ENCODE results near the gene GPR25.

Gene GPR25

GRCh38 chr1:200886594-200886993, 13.8 kb downstream of the GPR25 start:
- no peak overlapping the region for H2BK5ac ChIP-seq (ENCODE audit: low read length)
- H3K9ac ChIP-seq (ENCODE audit: low read depth, low read length, poor library complexity), result no peak overlapping the region
- no peak overlapping the region for H3K4me2 ChIP-seq (ENCODE audit: insufficient read depth, low read length, poor library complexity, severe bottlenecking)
- no peak overlapping the region for H3K23ac ChIP-seq (ENCODE audit: low read depth, low read length, poor library complexity)
- no peak overlapping the region for H3K27ac ChIP-seq (replicated peaks; ENCODE audit: low read length)
- H3K4ac ChIP-seq (ENCODE audit: low read length), result no peak overlapping the region
- DNase-seq (ENCODE audit: low spot score), result no peak
- no peaks in the 10 kb centered on the region for H3K79me1 ChIP-seq (ENCODE audit: low read depth, low read length)
- H4K91ac ChIP-seq (ENCODE audit: low read depth, low read length, poor library complexity), result no peak overlapping the region
- H2BK12ac ChIP-seq (ENCODE audit: low read length), result no peak overlapping the region
- H4K8ac ChIP-seq (ENCODE audit: low read depth, low read length), result no peak overlapping the region
- H3K27me3 ChIP-seq (ENCODE audit: control insufficient read depth in 3 of 3, insufficient read depth in 3 of 3, low read depth in 1 of 3, low read length in 3 of 3), result no peaks in the 10 kb centered on the region
- no CpG with 5 or more reads among the region's 2 CpGs for WGBS, 2 donors (ENCODE audit: extremely low coverage in 2 of 2, insufficient read length in 2 of 2, insufficient replicate concordance in 1 of 2)
- peak overlapping the region; percentile 62 for H2AFZ ChIP-seq (ENCODE audit: low read length)
- no peak overlapping the region for H2BK15ac ChIP-seq (ENCODE audit: low read length)
- peaks cover 21% of the 10 kb centered on the region in 2 donors for H3K4me1 ChIP-seq (ENCODE audit: control insufficient read depth in 2 of 2, insufficient read depth in 1 of 2, low read depth in 1 of 2, low read length in 2 of 2)
- H2AK5ac ChIP-seq (ENCODE audit: low read depth, low read length), result no peak overlapping the region
- H3K4me3 ChIP-seq (ENCODE audit: low read length in 2 of 2), result no peak overlapping the region
- no peak overlapping the region for H3K14ac ChIP-seq (ENCODE audit: low read length)
- no peak overlapping the region for H3K18ac ChIP-seq (ENCODE audit: low read length)
- H3K9me3 ChIP-seq (replicated peaks in 1 of 2; ENCODE audit: control insufficient read depth in 2 of 2, insufficient read depth in 1 of 2, low read depth in 1 of 2, low read length in 2 of 2), result no peaks in the 10 kb centered on the region
- H3K36me3 ChIP-seq (replicated peaks in 1 of 2; ENCODE audit: control insufficient read depth in 2 of 2, insufficient read depth in 2 of 2, low read length in 2 of 2), result no peaks in the 10 kb centered on the region
- H2BK120ac ChIP-seq (ENCODE audit: low read depth, low read length), result no peak overlapping the region

GRCh38 chr1:200887036-200887435, 14.3 kb downstream of the GPR25 start:
- Histone ChIP-seq H3K79me1 (ENCODE audit: low read depth, low read length) (no peaks in the 10 kb centered on the region), H3K27me3 (ENCODE audit: control insufficient read depth in 3 of 3, insufficient read depth in 3 of 3, low read depth in 1 of 3, low read length in 3 of 3) (no peaks in the 10 kb centered on the region), H3K4me3 (ENCODE audit: low read length in 2 of 2) (no peak overlapping the region), H2AFZ (ENCODE audit: low read length) (peak overlapping the region; percentile 62), H3K23ac (ENCODE audit: low read depth, low read length, poor library complexity) (no peak overlapping the region), H3K18ac (ENCODE audit: low read length) (no peak overlapping the region), H2AK5ac (ENCODE audit: low read depth, low read length) (no peak overlapping the region), H2BK15ac (ENCODE audit: low read length) (no peak overlapping the region), H2BK5ac (ENCODE audit: low read length) (peak overlapping the region; percentile 33), H3K9ac (ENCODE audit: low read depth, low read length, poor library complexity) (no peak overlapping the region), H3K4me2 (ENCODE audit: insufficient read depth, low read length, poor library complexity, severe bottlenecking) (no peak overlapping the region), H4K8ac (ENCODE audit: low read depth, low read length) (no peak overlapping the region), H3K4me1 (ENCODE audit: control insufficient read depth in 2 of 2, insufficient read depth in 1 of 2, low read depth in 1 of 2, low read length in 2 of 2) (peaks cover 21% of the 10 kb centered on the region in 2 donors), H3K14ac (ENCODE audit: low read length) (no peak overlapping the region), H2BK120ac (ENCODE audit: low read depth, low read length) (no peak overlapping the region), H2BK12ac (ENCODE audit: low read length) (no peak overlapping the region), H3K4ac (ENCODE audit: low read length) (no peak overlapping the region), H3K36me3 (replicated peaks in 1 of 2; ENCODE audit: control insufficient read depth in 2 of 2, insufficient read depth in 2 of 2, low read length in 2 of 2) (no peaks in the 10 kb centered on the region), H3K9me3 (replicated peaks in 1 of 2; ENCODE audit: control insufficient read depth in 2 of 2, insufficient read depth in 1 of 2, low read depth in 1 of 2, low read length in 2 of 2) (no peaks in the 10 kb centered on the region), H4K91ac (ENCODE audit: low read depth, low read length, poor library complexity) (no peak overlapping the region), H3K27ac (replicated peaks; ENCODE audit: low read length) (no peak overlapping the region)
- DNase-seq (ENCODE audit: low spot score), result no peak
- no CpG with 5 or more reads among the region's 11 CpGs for WGBS, 2 donors (ENCODE audit: extremely low coverage in 2 of 2, insufficient read length in 2 of 2, insufficient replicate concordance in 1 of 2)

- Histone ChIP-seq H2AK5ac (ENCODE audit: low read depth, low read length) (peak overlapping the region; percentile 31), H3K23ac (ENCODE audit: low read depth, low read length, poor library complexity) (no peak overlapping the region), H2BK5ac (ENCODE audit: low read length) (peak overlapping the region; percentile 33), H4K8ac (ENCODE audit: low read depth, low read length) (no peak overlapping the region), H3K4me1 (ENCODE audit: control insufficient read depth in 2 of 2, insufficient read depth in 1 of 2, low read depth in 1 of 2, low read length in 2 of 2) (peaks cover 23% of the 10 kb centered on the region in 2 donors), H2BK12ac (ENCODE audit: low read length) (no peak overlapping the region), H3K4me2 (ENCODE audit: insufficient read depth, low read length, poor library complexity, severe bottlenecking) (no peak overlapping the region), H3K79me1 (ENCODE audit: low read depth, low read length) (no peaks in the 10 kb centered on the region), H3K27ac (replicated peaks; ENCODE audit: low read length) (no peak overlapping the region), H3K4me3 (ENCODE audit: low read length in 2 of 2) (no peak overlapping the region), H2BK15ac (ENCODE audit: low read length) (peak overlapping the region; percentile 84), H3K27me3 (ENCODE audit: control insufficient read depth in 3 of 3, insufficient read depth in 3 of 3, low read depth in 1 of 3, low read length in 3 of 3) (no peaks in the 10 kb centered on the region), H2BK120ac (ENCODE audit: low read depth, low read length) (peak overlapping the region; percentile 4), H4K91ac (ENCODE audit: low read depth, low read length, poor library complexity) (no peak overlapping the region), H3K18ac (ENCODE audit: low read length) (peak overlapping the region; percentile 68), H3K9me3 (replicated peaks in 1 of 2; ENCODE audit: control insufficient read depth in 2 of 2, insufficient read depth in 1 of 2, low read depth in 1 of 2, low read length in 2 of 2) (no peaks in the 10 kb centered on the region), H3K14ac (ENCODE audit: low read length) (no peak overlapping the region), H3K9ac (ENCODE audit: low read depth, low read length, poor library complexity) (no peak overlapping the region), H3K4ac (ENCODE audit: low read length) (no peak overlapping the region), H2AFZ (ENCODE audit: low read length) (peak overlapping the region; percentile 62), H3K36me3 (replicated peaks in 1 of 2; ENCODE audit: control insufficient read depth in 2 of 2, insufficient read depth in 2 of 2, low read length in 2 of 2) (peaks cover 0 to 3% of the 10 kb centered on the region in 2 donors)
- DNase-seq (ENCODE audit: low spot score), result no peak
- no CpG with 5 or more reads among the region's 9 CpGs for WGBS, 2 donors (ENCODE audit: extremely low coverage in 2 of 2, insufficient read length in 2 of 2, insufficient replicate concordance in 1 of 2)
Measured at GRCh38 chr1:200887772-200888348, 15.1 kb downstream of the GPR25 start.

- H2AFZ ChIP-seq (ENCODE audit: low read length), result peak overlapping the region; percentile 62
- no peak overlapping the region for H3K14ac ChIP-seq (ENCODE audit: low read length)
- H2BK5ac ChIP-seq (ENCODE audit: low read length), result no peak overlapping the region
- no peak for DNase-seq (ENCODE audit: low spot score)
- peak overlapping the region; percentile 6 for H2BK15ac ChIP-seq (ENCODE audit: low read length)
- H3K79me1 ChIP-seq (ENCODE audit: low read depth, low read length), result no peaks in the 10 kb centered on the region
- peaks cover 0 to 6% of the 10 kb centered on the region in 2 donors for H3K36me3 ChIP-seq (replicated peaks in 1 of 2; ENCODE audit: control insufficient read depth in 2 of 2, insufficient read depth in 2 of 2, low read length in 2 of 2)
- no peak overlapping the region for H3K23ac ChIP-seq (ENCODE audit: low read depth, low read length, poor library complexity)
- no peak overlapping the region for H3K27ac ChIP-seq (replicated peaks; ENCODE audit: low read length)
- H2AK5ac ChIP-seq (ENCODE audit: low read depth, low read length), result no peak overlapping the region
- no peak overlapping the region for H4K91ac ChIP-seq (ENCODE audit: low read depth, low read length, poor library complexity)
- H2BK12ac ChIP-seq (ENCODE audit: low read length), result no peak overlapping the region
- peak overlapping the region; percentile 4 for H2BK120ac ChIP-seq (ENCODE audit: low read depth, low read length)
- no peak overlapping the region for H3K4me2 ChIP-seq (ENCODE audit: insufficient read depth, low read length, poor library complexity, severe bottlenecking)
- no peak overlapping the region for H3K4ac ChIP-seq (ENCODE audit: low read length)
- no peaks in the 10 kb centered on the region for H3K9me3 ChIP-seq (replicated peaks in 1 of 2; ENCODE audit: control insufficient read depth in 2 of 2, insufficient read depth in 1 of 2, low read depth in 1 of 2, low read length in 2 of 2)
- H3K4me1 ChIP-seq (ENCODE audit: control insufficient read depth in 2 of 2, insufficient read depth in 1 of 2, low read depth in 1 of 2, low read length in 2 of 2), result peaks cover 25 to 29% of the 10 kb centered on the region in 2 donors
- H4K8ac ChIP-seq (ENCODE audit: low read depth, low read length), result no peak overlapping the region
- peak overlapping the region; percentile 8 for H3K18ac ChIP-seq (ENCODE audit: low read length)
- H3K9ac ChIP-seq (ENCODE audit: low read depth, low read length, poor library complexity), result no peak overlapping the region
- WGBS, 2 donors (ENCODE audit: extremely low coverage in 2 of 2, insufficient read length in 2 of 2, insufficient replicate concordance in 1 of 2), result no CpG with 5 or more reads among the region's 7 CpGs
- H3K4me3 ChIP-seq (ENCODE audit: low read length in 2 of 2), result no peak overlapping the region
- no peaks in the 10 kb centered on the region for H3K27me3 ChIP-seq (ENCODE audit: control insufficient read depth in 3 of 3, insufficient read depth in 3 of 3, low read depth in 1 of 3, low read length in 3 of 3)
Measured at GRCh38 chr1:200888349-200888838, 15.6 kb downstream of the GPR25 start.
